HG03439 (cell line): ENCODE data around the gene SLC44A5.
"Not testable (repeated sequence)": the region's sequence is repeated elsewhere in the genome, so short reads cannot be mapped to it uniquely, and the experiment has no call there.

ENCODE experiments used
- ATAC-seq: cut with Tn5 transposase; IDR thresholded peaks from one replicate; pipeline ENCODE4 v1.9.1; 2021; ENCODE audit warnings: mild to moderate bottlenecking, moderate library complexity; ENCODE audit not compliant: unreplicated experiment

SLC44A5 gene

DNA sequence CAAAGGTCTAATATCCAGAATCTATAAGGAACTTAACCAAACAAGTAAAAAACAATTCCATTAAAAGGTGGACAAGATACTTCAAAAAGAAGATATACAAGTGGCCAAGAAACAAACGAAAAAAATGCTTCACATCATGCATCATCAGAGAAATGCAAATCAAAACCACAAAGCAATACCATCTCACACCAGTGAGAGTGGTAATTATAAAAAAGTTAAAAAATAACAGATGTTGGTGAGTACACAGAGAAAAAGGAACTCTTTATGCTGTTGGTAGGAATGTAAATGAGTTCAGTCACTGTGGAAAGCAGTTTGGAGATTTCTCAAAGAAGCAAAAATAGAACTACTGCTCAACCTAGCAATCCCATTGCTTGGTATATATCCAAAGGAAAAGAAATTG lies 218.6 kb downstream of the SLC44A5 start:
- ATAC-seq, result peak; percentile 85

- ATAC-seq, result not testable (repeated sequence)
These were observed 235.2 kb downstream of the SLC44A5 start for GRCh38 chr1:75375476-75376447.

- no peak for ATAC-seq
These were observed 237.3 kb downstream of the SLC44A5 start for GRCh38 chr1:75373542-75374159.

GRCh38 chr1:75366595-75366994 lies 244.3 kb downstream of the SLC44A5 start:
- no peak for ATAC-seq

DNA sequence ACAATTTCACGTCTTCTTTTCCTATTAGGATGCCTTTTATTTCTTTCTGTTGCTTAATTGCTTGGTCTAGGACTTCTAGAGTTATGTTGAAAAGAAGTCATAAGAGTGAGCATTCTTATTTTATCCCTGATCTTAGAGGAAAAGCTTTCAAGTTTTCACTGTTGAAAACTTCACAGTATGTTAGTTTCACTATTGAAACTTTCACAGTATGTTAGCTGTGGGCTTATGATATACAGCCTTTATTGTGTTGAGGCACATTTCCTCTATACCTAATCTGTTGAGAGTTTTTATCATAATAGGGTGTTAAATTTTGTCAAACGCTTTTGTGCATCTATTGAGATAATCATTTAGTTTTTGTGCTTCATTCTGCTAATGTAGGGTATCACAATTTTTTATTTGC lies 249.7 kb downstream of the SLC44A5 start:
- ATAC-seq, result no peak

DNA sequence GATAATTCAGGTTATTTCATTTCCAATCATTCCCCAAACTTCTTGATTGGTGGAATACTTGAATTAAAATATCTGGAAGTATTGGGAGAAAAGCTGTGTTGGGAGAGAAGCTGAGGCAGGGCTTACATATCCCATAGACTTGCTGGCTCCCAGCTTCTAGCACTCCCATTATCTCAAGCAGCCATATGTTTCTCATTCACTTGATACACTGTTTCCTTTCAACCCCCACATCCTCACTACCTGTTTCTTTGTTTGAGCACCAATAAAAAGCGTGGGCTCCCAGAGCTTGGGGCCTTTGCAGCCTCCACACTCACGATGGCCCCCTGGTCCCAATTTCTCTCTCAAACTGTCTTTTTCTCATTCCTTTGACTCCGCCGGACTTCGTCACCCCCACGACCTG lies 256.6 kb downstream of the SLC44A5 start:
- ATAC-seq, result not testable (repeated sequence)

DNA sequence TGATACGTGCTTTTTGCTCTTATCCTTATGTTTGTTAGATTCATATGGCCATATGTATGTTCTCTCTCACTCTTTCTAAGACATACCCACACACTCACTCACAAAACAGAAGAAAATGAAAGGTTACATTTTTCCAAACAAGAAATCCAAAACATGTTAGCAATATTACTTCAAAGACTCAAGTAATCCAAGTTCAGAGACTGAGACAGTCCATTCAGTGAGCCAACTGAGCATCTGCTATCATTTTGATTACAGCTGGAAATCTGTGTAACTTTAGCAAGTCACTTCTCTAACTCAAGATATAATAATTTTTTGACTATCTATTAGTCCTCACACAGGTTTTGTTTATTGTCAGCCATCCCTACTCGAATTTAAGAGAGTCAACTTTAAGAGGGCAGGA lies 257.9 kb downstream of the SLC44A5 start:
- no peak for ATAC-seq

GRCh38 chr1:75345538-75346292 lies 265.2 kb downstream of the SLC44A5 start:
- no peak for ATAC-seq

DNA sequence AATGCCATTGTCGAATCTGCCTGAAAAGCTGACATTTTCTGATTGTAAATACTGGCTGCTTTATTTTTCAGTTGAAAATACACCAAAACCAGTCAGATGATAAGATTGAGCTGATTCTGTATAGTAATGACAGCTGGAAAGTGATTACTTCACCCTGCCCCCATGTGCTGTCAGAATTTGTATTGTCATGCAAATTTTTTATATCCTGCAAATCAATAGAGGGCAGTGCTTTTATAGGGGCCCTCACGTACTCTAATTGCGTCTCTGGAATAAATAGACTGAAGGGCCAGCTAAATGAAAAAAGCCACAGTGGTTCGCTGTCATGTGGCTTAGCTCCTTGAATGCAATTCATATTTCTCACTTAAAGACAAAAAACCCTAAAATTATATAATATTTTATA lies 268.1 kb downstream of the SLC44A5 start:
- ATAC-seq, result no peak

DNA sequence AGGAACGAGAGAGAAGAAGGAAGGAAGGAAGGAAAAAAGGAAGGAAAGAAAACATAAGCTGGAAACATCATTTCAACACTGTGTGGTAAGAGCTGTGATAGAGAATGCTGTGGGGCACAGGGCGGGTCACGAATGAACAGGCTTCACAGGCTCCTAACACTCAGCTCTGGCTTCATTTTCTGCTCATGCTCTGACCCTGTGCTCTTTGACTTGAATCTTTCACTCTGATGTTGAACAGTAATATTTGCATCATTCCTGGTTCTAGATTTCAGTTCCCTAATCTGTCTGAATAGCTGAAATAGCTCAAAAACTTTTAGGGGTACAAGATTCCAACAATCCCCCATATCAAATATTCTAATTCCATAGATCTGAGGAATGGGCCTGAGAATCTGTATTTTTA lies 269.4 kb downstream of the SLC44A5 start:
- ATAC-seq, result no peak

GRCh38 chr1:75338616-75339483 lies 272.1 kb downstream of the SLC44A5 start:
- peak; percentile 99 for ATAC-seq

- ATAC-seq, result no peak
These were observed 276.0 kb downstream of the SLC44A5 start for GRCh38 chr1:75334876-75335389.

DNA sequence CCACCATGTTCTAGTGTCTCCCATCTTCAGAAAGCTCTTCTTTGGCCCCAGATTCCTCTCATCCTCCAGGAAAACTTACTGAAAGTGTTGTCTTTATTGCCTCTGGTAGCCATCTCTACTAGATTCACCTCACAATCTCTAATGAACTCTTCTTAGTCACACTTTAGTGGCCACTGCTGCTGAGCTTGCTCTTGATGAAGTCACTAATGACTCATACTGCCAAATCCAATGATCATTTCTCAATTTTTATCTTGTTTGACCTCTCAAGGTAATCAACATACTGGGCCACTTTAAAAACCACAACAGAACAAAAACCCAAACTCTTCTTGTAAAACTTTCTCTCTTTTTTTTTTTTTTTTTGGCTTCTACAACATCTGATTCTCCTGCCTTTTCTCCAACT lies 280.3 kb downstream of the SLC44A5 start:
- ATAC-seq, result no peak

GRCh38 chr1:75328691-75329090 lies 282.2 kb downstream of the SLC44A5 start:
- no peak for ATAC-seq

DNA sequence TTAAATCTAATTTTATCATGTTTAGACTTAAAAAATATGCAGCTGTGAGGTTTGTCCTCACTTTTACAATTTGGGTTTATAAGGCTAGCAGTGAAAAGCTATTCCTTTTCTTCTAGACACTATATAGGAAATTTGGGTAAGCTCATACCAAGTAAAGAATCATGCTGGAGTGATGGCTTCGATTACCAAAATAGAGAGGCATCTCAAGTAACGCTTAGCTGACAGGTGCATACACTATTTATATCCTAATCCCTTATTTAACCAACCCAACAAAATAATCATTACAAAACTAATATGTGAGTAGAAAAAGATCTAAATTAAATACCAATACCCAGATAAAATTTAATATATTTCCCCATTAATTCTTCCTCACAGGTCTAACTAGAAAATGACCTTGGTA lies 283.5 kb downstream of the SLC44A5 start:
- no peak for ATAC-seq

- ATAC-seq, result no peak
These were observed 292.9 kb downstream of the SLC44A5 start for GRCh38 chr1:75317976-75318375.

DNA sequence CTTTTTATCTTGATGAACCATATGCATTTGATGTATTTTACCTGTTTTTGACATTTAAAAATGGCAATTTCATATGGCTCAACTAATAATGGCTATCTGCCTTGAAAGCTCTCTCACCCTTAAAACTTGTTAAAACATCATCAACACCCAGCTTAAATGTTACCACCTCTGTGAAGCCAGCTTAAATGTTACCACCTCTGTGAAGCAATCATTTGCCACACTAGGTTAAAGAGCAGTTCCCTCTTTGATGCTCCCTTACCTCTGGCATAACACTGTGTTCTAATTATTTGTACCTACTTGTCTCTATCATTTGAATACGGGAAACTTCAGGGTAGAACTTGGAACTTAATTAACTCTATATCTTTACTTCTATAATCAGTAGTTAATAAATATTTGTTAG lies 294.7 kb downstream of the SLC44A5 start:
- no peak for ATAC-seq

DNA sequence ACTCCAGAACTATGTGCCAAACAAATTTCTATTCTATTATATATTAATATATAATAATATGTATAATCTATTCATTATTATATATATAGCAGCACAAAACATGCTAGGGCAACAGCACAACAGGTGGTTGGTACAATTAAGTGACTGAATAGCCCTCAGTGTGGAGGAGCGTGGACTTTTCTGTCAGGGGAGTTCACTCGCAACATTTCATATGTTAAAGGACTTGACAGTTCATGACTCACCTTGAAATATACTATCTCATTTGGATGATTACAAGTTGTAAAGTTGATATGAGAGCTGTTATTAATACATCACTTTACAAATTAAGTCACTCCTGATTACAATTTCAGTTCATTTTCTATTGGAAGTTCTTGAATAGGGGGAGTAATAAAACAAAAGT lies 298.3 kb downstream of the SLC44A5 start:
- ATAC-seq, result no peak

DNA sequence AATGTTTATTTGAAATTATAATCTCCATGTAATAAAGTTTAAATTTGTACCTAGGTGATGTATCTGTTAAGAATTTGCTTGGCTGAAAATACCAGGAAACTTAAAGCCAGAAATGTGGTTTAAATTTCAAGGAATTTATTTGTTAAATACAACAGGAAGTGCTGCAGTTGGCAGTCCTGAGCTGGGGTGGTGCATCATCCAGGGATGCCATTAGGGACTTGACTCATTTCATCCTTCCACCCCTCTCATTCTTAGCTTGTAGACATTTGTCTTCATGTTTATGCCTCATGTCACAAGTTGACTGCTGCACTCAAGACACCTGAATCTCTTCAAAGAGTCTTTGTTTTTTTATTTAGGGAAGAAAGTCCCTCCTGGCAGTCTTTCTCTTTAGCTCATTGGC lies 300.8 kb downstream of the SLC44A5 start:
- no peak for ATAC-seq

DNA sequence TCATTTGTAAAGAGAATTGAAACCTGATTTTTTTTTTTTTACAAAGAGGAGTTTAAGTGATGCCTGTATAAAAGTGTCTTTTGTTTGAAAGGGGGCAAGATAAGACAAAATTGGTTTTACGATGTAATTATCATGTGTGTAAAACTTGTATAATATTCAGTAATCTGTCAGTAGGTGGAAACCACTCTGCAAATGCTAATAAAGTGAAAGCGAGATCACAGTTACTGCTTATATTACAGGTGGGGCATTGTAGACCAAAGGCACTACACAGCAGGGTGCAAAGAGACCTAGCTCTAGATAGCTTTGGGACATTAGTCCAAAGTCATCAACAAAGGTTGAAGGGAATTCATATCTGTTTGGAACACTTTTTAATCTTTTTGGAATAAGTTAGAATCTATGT lies 302.5 kb downstream of the SLC44A5 start:
- no peak for ATAC-seq
